Hindlimb muscle (tissue), 1 donor: ENCODE data around the gene SSR1. TPM values are rescaled to one million over a fixed set of nuclear protein-coding genes. Genes with fewer than 3 reads are reported as not detected.
"Not testable (repeated sequence)": the region's sequence is repeated elsewhere in the genome, so short reads cannot be mapped to it uniquely, and the experiment has no call there.

ENCODE experiments used
- DNase-seq: peaks from one replicate; pipeline ENCODE4 v3.0.0-alpha.2; 2013
- polyA plus RNA-seq: library from polyadenylated mRNA; unstranded; fragments of 120-200 nt; gene quantifications from one replicate; pipeline ENCODE4 v1.2.1, GENCODE V29; 2013; ENCODE audit not compliant: insufficient read length

SSR1 gene
- polyA plus RNA-seq, 1 donor: 69.7 TPM

DNA sequence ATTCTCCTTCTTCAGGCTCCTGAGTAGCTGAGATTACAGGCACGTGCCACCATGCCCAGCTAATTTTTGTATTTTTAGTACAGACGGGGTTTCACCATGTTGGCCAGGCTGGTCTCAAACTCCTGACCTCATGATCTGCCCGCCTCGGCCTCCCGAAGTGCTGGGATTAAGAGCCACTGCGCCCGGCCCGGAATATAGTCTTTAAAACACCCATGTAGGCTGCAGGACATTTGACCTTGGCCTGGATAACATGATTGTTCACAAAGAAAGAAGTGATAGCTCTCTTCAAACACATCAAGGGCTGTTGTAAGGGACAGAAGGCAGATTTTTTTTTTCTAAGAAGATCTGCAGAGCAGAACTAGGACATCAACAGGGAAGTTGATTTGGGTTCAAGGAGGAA is 38.5 kb downstream of the SSR1 start:
- not testable (repeated sequence) for DNase-seq

DNA sequence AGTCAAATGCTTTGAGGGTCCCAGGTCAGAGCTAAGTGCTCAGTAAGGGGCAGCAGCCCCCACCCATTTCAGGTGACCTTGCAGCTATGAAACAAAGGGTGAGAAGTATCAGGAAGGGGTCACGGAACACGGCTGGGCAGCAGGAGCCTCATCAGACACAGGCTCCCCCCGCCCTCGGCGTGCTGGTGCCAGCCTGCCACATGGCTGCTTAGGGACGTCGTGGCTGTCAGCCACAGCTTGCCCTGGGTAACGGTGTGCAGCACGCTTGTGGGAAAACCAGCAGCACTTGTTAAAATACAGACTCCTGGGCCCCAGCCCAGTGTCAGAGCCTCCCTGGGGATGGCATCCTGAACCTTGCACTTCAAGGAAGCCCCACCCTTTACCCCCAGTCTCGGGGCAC is 39.3 kb downstream of the SSR1 start:
- DNase-seq: no peak

DNA sequence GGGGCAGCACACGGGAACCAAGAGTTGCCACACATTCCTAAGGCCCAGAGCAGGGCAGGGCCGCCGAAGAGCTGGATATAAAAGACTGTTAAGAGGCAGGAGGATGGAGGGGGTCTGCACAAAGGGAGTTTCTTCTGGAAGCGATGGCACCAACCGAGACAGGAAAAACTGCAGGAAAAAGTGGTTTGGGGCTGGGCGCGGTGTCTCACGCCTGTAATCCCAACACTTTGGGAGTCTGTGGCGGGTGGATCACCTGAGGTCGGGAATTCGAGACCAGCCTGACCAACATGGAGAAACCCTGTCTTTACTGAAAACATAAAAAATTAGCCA is 41.8 kb downstream of the SSR1 start:
- DNase-seq: no peak

DNA sequence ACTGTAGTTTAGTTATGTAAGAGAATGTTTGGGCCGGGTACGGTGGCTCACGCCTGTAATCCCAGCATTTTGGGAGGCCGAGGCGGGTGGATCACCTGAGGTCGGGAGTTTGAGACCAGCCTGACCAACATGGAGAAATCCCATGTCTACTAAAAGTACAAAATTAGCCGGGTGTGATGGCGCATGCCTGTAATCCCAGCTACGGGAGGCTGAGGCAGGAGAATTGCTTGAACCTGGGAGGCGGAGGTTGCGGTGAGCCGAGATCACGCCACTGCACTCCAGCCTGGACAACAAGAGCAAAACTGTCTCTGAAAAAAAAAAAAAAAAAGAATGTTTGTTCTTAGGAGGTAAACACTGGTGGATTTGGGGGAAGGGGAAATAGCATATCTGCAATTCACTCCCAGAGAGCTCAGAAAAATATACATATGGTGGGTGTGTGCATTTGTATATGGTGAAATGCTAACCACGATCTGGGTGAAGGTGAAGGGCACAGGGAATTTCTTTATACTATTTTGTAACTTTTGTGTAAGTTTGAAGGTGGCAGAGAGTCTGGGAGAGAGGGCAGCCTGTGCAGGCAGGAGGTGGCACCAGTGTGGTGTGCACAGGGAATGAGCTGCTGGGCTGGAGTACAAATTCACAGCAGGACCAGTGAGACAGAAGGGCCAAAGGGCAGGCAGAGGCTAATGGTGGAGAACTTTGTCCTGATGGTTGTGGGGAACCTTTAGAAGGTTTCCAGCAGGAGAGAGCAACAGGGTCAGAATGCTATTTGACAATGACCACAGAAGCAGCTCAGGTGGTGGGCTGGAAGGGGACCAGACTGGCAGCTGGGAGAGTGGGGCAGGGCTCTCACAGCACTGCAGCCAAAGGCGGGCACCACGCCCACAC is 42.4 kb downstream of the SSR1 start:
- no peak for DNase-seq

DNA sequence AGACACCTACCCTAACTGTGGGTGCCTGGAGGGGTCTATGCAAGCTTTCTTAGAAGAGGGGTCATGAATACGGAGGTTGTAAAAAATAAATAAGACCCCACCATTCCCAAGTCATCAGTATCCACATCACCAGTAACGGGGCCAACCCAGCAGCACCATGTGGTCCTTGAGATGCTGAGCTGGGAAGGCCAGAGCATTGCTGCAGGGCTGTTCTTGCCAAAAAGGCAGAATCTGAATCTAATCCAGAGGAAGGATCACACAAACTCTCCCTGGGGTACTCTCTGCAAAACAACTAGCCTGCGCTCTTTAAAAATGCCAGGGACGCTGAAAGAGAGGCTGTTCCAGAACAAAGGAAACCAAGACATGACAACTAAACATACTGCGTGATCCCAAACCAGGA is 43.2 kb downstream of the SSR1 start:
- DNase-seq: no peak

DNA sequence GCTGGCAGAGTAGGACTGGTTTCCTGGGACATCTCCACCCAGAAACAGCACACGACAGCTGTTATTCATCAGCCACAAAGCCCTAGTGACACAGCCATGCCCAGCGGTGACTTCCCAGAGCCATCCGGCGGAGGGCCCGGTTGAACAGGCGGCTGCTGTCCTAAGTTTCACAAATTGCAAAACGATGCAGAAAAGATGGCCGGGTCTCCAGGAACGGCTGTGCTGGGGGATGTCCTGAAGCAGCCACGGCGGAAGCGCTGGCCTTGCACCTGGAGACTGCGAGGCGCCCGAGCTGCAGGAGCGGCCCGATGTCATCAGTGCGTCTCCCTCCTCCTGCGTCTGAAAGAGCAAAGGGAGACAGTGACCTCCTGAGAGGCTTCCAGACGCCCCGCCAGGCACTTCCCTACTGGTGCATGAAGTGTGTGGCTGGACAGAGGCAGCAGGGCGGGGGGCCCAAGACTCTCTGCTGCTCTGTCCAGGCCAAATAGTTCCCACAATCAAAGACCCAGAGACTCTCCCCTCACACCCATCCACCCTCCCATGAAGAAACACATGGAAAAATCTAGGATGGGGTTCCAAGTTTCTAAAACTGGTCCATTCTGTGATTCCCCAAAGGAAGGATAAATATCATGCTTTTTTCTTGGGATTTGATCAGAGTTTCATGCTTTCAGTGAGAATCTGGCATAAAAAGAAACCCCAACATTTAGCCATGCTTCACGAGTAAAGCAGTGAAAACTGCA is 44.0 kb downstream of the SSR1 start:
- no peak for DNase-seq

DNA sequence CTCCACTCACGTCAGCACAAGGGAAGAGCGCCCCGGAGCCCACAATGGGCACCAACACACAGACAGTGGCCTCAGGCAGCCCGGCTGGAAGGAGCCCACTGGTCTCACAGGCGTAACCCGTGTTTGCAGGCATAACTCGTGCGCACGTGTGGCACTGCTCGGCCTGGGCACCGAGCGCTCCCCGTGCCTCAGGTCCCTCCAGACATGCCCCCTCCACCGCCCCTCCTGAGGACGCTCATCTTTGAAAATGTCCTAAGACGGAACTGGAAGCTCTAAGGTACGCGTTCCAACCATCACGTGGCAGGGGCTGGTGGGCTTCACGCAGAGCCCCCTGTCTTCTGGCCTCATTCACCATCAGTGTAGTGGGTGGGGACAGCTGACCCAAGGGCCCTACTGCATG is 44.6 kb downstream of the SSR1 start:
- no peak for DNase-seq

DNA sequence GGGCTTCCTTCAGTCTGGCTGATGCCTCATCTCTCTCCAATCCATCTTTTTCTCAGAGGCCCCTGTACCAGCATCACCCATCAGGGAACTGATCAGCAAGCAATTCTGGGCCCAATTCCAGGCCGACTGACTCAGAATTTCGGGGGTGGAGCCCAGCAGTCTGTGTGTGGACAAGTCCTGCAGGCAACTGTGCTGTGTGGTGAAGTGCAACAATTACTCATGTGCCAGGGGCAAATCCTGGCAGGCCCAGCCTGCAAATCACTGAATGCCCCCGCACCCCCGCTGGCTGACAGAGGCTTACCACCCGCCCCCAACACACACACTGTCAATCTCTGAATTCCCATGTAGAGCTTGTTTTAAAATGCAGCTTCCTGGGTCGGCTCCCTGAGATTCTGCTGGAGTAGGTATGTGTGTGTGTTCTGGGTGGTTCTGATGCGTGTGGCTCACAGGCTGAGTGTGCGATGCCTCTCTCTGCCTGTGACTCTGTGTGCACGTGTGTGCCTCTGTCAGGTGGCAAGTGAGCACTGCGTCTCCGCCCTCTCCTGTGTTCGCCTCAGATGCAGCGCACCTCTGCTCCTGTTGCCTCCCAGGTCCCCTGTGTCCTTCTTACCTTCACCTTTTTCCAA is 45.4 kb downstream of the SSR1 start:
- DNase-seq: no peak

DNA sequence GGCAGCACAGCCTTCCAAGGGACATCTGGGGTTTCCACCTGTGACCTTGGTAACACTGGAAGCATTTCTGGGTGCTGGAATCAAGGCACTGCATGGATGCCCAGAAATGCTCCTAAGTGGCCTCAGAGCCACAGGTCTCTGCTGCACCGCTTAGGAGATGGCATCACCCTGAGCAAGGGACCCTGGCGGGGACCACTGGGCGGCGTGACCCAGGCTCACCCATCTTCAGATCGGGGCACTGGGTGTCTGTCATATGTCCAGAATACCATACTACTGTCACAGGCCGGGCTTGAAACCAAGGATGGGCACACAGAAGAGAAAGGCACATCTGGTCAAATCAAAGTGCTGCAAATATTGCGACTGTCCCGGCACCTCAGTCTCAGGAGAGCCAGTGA is 45.9 kb downstream of the SSR1 start:
- DNase-seq: no peak

DNA sequence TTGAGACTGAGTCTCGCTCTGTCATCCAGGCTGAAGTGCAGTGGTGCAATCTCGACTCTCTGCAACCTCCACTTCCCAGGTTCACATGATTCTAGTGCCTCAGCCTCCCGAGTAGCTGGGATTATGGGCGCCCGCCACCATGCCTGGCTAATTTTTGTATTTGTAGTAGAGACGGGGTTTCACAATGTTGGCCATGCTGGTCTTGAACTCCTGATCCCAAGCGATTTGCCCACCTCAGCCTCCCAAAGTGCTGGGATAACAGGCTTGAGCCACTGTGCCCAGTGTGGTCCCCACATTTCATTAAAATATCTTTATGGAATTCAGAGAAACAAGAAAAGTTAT is 47.6 kb downstream of the SSR1 start:
- DNase-seq: not testable (repeated sequence)

DNA sequence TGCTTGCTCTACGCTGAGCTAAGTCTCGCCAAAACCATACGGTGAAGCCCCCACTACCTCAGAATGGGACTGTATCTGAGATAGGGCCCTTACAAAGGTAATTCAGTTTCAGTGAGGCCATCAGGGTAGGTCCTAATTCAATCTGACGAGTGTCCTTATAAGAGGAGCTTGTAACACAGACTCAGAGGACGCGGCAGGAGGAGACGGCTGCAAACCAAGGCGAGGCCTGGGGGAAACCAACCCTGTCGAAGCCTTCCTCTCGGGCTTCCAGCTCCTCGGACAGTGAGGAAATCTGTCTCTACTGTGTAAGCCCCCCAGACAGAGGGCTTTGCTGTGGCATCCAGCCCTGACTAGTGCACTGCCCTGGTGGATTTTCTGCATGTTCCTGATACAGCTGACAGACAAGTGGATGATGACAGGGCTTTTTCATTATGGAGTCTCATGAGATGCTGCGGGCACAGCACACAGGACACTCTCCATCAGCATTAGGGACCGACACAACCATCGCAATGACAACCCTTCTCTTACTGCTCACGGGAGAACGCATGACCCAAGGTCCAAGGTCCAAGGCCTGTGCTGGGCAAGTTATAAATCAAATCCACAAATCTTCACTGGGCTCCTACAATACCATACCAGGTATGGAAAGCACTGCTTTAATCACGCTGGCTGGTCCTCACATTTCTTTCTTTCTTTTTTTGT is 48.2 kb downstream of the SSR1 start:
- DNase-seq: no peak

DNA sequence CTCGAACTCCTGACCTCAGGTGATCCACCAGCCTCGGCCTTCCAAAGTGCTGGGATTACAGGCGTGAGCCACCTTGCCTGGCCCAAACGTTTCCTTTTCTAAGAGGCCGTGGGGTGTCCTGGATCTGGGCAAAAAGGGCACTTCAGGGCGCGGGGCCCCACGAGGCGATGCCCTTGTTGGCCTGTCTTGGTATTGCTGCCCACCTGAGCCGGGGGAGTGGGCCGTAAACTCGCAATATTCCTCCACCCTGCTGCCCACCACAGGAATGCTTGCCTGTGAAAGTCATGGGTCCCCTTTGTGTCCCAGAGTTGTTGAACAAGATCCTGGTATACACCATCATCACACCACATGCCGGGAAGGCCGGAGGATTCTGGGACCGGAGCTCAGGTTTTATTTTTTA is 49.0 kb downstream of the SSR1 start:
- DNase-seq: no peak

DNA sequence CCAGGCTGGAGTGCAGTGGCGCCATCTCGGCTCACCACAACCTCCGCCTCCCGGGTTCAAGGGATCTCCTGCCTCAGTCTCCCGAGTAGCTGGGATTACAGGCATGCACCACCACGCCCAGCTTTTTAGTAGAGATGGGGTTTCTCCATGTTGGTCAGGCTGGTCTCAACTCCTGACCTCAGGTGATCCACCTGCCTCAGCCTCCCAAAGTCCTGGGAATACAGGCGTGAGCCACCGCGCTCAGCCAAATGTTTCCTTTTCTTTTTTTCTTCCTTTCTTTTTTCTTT is 49.5 kb downstream of the SSR1 start:
- not testable (repeated sequence) for DNase-seq

DNA sequence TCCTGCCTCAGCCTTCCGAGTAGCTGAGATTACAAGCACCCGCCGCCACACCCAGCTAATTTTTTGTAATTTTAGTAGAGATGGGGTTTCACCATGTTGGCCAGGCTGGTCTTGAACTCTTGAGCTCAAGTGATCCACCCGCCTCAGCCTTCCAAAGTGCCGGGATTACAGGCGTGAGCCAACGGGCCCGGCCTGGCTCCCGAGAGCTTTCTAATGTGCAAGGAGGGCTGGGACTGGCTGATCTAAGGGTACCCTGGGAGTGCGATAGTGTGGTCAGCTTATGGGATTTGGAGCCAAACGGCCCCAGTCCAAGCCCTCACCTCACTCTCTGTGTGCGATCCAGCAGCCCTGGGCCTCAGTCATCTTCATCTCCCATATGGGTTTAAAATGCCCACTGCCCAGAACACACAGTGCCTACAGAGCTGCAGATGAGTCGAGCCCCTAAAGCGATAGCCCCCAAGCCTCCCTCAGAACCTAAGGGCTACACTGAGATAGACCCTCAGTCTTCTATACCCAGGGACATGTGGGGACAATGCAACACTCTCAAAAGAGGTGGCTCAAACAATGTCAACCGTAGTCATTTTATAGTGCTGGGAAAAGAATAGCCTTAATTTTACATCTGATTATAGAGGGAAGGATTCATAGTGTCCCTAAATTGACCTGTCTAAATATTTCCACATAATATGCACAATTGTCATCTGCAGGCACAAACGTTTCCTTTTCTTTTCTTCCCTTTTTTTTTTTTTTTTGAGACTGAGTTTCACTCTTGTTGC is 50.1 kb downstream of the SSR1 start:
- no peak for DNase-seq

DNA sequence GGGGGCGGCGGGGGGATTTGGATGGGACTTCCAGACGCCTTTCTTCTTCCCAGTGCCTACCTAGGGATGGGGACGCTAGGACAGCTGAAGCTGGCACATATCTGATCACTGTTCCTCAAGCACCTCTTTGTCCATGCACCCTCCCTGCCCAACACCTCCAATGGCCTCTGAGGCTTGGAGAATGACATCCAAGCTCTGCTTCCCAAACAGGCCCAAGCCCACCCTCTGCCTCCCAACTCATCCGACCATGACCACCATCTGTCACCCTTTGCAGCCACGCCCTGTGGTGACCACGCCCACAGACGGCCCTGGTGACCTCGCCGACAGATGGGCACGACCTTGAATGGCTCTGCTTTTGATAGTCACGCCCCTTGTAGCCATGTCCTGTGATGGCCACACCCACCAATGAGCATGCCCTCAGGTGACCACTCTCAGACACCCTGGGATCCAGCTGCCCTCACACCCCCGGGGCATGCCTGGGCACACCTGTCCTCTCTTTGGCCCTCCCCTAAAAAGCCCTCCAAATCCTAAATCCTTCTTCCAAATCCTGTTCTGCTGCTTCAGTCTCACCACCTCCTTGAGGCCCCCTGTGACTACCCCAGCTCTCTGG is 51.0 kb downstream of the SSR1 start:
- DNase-seq: no peak

DNA sequence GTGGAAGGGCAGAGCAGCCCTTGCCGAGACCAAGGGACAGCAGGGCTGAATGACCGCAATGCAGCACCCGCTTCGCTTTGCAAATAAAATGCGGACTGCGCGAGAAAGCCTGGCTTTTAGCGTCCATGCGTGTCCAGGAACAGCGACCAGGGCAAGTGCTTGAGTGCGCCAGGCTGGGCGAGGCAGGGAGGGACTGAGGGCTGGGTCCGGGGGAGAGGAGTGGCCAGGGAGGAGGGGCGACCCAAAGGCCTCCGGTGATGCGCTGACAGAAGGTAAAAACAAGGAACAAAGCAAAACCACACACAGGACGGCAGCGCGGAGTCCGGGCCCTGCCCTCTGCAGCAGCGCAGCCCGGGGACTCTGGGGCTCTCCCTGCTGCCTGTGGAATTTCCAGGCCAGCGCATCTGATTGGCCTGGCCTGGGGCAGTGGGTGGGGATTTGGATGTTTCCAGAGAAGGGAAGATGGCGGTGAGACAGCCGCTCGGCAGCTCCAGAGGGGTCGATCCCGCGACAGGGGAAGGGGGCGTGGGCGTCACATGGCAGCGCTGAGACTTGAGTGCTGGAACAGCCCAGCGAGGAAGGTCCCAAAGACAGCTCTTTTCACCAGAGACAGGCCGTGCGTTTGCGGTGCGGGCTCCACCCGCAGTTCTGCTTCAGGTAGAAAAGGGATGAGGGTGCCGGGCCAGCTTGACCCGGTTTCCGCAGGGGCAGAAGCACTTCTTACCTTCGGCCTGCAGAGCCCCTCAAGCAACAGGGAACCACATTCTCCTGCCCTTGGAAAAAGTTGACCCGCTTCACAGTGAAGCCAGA is 51.8 kb downstream of the SSR1 start:
- peak; percentile 87 for DNase-seq

DNA sequence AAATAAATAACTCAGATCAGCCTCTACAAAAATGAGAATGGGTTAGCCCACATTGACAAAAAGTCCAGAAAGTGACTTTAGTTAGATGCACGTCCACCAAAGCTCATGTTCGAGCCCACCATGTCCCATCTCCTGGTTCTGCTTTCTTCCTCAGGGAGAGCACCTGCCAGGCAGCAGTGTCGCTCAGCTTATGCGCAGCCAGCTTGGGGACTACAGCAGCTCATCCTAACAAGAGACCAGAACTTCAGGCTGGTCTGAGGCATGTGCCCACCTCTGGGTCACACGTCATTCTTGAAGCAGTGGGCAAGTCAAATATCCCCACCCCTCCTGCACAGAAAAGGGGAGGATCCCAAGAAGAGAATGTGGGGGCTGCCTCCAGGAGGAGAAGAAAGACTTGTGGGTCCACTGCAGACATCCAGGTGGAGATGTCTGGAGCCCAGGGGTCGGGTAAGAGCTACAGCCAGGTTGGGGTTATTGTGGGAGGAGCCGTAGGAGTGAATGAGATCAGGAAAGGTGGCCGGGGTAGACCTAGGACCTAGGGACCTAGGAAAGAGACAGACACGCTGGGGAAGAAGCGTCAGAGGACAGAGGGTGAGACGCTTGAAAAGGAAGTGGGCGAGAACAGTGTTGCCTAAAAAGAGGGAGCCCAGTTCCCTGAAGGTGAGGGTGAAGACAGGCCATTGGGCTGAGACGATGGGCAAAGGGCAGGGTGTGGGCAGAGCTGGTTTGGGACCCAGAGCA is 52.5 kb downstream of the SSR1 start:
- DNase-seq: no peak

DNA sequence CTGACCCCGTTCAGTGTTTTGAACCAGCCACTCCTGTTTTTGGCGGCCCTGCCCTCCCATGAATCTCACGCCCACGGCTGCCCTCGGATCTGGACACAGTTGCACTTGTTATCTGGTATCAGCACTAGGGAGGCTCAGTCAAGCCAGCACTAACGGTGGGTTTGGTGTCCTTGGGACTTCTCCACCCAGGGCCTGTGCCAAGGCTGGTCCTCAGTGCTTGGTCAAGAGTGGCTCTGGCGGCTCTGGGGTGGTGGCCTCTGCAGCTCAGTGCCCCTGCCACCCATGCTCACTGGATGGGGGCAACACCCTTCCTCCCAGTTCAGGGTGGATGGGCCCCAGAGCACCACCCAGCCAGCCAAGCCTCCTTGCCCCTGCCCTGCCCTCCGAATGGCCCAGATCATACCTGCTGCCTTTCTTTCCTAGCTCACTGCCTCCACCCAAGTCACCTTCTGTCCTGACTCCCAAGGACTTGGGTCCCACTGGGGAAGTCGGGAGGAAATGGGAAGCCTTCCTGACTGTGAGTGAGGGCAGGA is 54.7 kb downstream of the SSR1 start:
- no peak for DNase-seq

DNA sequence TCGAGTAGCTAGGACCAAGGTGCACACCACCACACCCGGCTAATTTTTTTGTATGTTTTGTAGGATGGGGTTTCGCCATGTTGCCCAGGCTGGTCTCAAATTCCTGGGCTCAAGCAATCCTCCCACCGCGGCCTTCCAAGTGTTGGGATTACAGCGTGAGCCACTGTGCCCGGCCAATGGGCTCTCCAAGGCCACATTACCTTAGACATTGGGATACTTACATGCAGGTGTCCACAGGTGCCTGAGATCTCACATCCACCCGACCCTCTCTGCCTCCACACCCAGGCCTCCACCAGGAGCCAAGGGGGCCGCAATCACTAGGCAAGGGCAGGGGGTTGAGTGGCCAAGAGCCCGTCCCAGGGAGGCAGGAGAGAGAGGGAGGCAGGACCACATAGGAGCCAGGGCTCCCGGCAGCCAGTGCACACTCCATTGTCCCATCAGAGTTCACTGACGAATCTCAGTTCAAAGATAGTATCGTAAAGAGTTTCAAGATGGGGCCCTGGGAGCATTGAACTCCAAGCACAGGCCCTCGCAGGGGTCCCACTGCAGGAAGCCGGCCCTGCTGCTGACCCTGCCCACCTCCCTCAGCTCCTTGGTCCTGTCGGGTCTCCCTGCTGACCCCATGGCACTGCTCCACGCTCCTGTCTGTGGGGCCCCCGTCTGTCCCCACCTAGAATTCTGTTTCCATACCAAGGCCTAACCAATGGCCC is 55.3 kb downstream of the SSR1 start:
- no peak for DNase-seq

DNA sequence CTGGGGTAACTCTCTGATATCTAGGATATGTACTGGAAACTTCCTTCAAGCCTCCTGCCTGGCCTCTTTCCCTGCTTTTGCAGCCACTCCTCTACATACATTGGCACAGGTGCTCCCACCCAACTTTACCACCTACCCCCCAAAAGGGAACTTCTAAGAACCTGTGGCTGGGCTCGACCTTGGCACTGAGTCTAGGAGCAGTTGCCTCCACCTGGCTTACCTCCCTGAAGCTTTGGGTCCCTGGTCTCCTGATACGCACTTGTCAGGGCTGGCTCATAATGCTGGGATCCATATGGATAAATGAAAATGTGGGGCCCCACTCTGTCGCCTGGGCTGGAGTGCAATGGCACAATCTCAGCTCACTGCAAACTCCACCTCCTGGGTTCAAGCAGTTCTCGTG is 56.2 kb downstream of the SSR1 start:
- no peak for DNase-seq
